ENCODE results near the gene GRM5.
"Not testable (repeated sequence)": the region's sequence is repeated elsewhere in the genome, so short reads cannot be mapped to it uniquely, and the experiment has no call there.

GRM5 gene

DNA sequence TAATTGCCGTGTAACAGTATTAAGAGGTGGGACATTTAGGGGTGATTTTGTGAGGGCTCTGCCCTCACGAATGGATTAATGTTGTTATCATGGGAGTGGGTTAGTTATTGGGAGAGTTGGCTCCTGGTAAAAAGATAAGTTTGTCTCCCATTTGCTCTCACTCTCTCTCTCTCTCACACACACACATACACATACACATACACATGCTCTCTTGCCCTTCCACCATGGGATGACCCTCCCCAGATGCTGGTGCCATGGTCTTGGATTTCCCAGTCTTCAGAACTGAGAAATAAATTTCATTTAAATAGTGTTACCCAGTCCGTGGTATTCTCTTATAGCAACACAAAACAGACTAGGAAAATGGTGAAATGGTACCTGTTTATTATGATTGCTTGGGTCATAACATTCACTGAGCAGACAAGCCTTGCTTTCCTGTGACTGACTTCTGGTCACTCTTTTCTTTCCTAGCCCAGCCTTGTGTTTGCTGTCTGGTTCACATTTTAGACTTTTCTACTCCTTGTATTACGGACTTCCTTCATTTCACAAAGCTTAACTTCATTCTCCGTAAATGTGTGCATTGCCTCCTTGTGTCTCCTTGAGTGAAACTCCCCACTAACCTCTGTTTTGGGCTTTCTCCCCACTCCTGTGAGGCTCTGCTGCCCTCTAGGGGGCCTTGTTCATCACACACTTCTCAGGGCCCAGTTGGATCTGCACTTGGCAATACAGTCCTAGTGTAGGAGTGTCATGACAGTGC, 521.7 kb downstream of the GRM5 start:
- peak; percentile 50 for DNase-seq (ENCODE audit: low read depth, low spot score)

DNA sequence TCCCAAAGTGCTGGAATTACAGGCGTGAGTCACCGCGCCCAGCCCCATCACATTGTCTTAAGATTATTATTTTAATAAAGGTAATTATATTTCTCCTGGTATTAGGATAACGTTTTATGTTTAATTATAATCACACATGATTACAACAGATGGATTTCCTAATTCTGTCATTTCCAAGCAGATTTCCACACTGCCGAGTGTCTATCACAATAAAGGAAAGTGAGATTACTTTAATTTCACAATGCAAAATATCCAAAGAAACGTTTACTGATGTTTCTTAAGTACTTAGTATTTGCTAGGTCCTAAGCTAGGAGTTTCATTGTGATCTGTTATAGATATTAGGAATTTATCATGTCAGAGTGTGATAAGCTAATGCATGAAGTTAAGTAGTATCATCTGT, 524.8 kb downstream of the GRM5 start:
- DNase-seq (ENCODE audit: low read depth, low spot score): no peak

- no peak for DNase-seq (ENCODE audit: low read depth, low spot score)
Observed at GRCh38 chr11:88538098-88538497, 527.7 kb downstream of the GRM5 start.

- no peak for DNase-seq (ENCODE audit: low read depth, low spot score)
Observed at GRCh38 chr11:88537613-88538012, 528.2 kb downstream of the GRM5 start.

DNA sequence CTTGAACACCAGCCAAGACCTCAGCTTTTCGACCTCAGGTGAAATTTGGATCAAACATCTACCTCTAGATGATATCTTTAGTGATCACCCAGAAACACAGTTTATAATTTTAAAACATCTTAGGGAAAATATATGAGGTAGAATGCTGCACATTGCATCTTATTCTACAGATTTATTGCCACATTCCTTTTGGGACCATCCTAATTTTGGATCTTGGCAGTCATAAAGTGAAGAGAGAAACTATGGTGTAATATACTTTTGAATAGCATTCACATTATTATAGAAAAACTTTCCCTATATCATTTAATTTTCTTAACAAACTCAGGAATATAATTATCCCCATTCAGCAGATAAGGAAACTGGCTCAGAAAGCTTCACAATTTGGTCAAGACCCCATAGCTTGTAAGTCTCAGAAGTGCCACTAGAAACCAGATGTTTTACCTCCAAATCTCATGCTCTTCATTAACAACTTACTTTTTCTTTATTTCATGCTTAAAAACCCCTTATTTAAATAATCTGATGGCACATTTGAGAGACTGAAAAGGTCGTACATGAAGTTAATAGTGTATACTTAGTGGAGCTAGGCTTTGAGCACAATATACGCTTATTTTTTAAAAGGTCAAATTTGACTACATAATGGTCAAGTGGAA, 529.0 kb downstream of the GRM5 start:
- no peak for DNase-seq (ENCODE audit: low read depth, low spot score)

GRCh38 chr11:88535916-88536547, 529.8 kb downstream of the GRM5 start:
- DNase-seq (ENCODE audit: low read depth, low spot score): no peak

- no peak for DNase-seq (ENCODE audit: low read depth, low spot score)
Observed at GRCh38 chr11:88535266-88535665, 530.5 kb downstream of the GRM5 start.

GRCh38 chr11:88534706-88535105, 531.1 kb downstream of the GRM5 start:
- not testable (repeated sequence) for DNase-seq (ENCODE audit: low read depth, low spot score)

GRCh38 chr11:88534185-88534584, 531.6 kb downstream of the GRM5 start:
- no peak for DNase-seq (ENCODE audit: low read depth, low spot score)

- no peak for DNase-seq (ENCODE audit: low read depth, low spot score)
Observed at GRCh38 chr11:88533001-88533400, 532.8 kb downstream of the GRM5 start.

- no peak for DNase-seq (ENCODE audit: low read depth, low spot score)
Observed at GRCh38 chr11:88531831-88532230, 534.0 kb downstream of the GRM5 start.

GRCh38 chr11:88529426-88529825, 536.4 kb downstream of the GRM5 start:
- no peak for DNase-seq (ENCODE audit: low read depth, low spot score)

DNA sequence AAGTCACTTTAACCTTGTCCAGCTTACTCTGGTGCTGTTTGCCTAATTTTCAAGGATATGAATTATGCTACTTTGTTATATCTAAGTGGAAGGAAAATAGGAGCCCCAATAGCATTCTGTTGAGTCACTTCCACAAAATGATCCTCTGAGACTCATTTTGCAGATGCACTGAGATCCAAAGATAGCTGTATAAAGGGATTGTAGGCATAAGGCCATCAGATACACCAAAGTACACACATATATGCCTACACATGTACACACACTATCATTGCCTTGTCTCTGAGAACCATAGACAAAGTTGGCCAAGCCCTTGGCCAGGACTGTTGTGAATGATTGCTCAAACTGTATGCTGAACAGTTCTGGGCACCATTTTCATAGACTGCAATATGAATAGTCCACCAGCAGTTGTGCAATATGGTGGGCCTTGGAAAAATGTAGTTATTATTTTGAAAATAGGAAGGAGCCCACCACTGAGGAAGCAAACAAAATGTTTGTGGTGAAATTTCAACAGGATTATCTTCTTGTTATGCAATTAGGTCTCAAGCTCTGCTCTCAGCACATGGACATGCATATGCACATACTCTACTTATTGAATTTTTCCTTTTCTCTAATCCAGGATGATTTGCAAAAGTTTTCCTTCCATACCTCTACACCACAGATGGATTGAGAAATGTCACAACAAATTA, 542.3 kb downstream of the GRM5 start:
- no peak for DNase-seq (ENCODE audit: low read depth, low spot score)

DNA sequence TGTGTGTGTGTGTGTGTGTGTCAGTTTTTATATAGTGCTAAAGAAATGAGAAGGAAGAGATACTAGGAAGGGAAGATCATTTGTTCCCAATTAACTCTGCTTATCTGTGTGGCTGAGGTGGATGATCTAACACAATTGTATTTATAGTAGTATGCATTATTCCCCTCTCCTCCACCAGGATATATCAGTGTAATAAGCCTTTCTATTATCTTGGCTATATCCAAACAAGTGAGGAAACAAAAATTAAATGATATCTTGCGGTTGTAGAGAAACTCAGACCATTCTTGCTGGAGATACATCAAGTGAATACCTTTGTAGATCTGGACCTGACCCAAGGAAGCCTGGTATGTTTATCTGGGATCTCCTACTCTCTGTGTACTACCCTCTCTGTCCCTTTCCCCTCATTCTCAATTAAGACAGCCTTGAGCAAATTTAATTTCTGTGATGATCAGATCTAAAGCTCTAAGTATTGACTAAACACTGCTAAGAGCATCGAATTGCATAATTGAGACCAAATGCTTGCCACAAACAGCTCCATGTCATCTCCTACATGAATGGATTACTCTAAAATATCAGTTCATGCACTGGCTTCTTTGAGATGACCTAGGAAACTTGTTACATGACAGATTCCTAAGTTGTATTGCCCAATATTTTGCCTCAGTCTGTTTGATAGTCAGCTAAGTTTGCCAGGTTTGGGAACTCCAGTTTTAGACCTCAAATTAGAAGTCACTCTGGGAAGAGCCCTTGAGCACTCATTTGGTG, 543.0 kb downstream of the GRM5 start:
- DNase-seq (ENCODE audit: low read depth, low spot score): no peak

- DNase-seq (ENCODE audit: low read depth, low spot score): no peak
Observed at GRCh38 chr11:88521799-88522201, 544.0 kb downstream of the GRM5 start.

DNA sequence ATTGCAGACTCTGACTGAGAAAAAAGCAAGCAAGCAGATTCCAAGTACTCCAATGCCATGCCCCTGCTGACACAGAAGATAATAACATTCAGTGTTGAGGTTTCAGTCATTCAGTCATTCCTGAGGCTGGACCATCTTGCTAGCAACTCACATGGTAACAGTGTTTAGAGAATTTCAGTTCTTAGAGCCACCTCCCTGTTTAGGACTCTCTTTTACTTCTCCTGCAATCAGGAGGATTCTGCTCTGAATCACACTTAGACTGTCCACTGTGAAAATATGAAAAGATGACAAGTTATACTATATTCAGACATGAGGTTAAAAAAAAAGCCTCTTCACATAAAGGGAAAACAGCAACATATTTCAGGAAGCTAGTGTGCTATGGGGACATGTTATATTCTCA, 544.4 kb downstream of the GRM5 start:
- DNase-seq (ENCODE audit: low read depth, low spot score): no peak

GRCh38 chr11:88520391-88520790, 545.4 kb downstream of the GRM5 start:
- no peak for DNase-seq (ENCODE audit: low read depth, low spot score)

DNA sequence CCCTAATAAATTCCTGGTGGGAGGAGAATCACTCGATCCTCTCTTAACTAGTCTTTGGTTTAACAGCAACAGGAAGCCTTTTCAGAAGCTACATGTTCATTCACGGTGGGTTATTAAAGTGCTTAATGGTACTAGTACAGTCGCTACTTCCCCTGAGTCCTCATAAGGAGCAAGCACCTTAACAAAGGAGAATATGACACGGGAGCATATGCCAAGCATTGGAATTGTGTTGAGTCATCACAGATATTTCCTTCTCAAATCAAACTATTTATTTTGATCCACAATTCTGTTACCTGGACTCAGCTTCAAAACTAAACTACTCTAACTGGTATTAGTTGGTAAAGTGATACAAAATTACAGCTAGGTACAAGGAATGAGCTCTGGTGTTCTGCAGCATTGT, 550.8 kb downstream of the GRM5 start:
- DNase-seq (ENCODE audit: low read depth, low spot score): no peak

DNA sequence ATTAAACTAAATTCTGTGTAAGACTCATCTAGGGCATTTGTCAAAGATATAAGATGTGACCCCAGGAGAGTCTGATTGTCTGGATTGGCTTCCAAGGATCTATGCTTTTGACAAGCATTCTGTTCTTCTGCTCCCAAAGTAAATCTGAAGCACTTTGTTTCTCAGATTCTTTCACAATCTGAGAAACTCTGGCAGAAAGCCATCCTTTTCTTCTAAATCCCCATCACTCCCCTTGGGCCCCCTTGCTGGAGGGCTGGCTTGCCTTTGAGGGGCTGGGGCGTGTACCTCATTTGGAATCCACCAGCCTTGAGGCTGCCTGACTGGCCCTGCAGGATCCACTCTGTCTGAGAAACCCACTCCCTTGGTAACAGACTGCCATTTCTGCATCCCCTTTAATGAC, 554.8 kb downstream of the GRM5 start:
- DNase-seq (ENCODE audit: low read depth, low spot score): no peak

- DNase-seq (ENCODE audit: low read depth, low spot score): no peak
Observed at GRCh38 chr11:88508759-88509581, 556.8 kb downstream of the GRM5 start.

GRCh38 chr11:88508418-88508758, 557.4 kb downstream of the GRM5 start:
- no peak for DNase-seq (ENCODE audit: low read depth, low spot score)

All from iPS DF 19.7 (cell line).